Sigmoid colon (tissue), 4 donors: ENCODE measurements around the gene IFT20.

Experiments used
- EP300 ChIP-seq, 4 donors: sonication (generic); formaldehyde crosslinking; IDR thresholded peaks; one replicate each; pipeline ENCODE4 v1.6.1; 2017; ENCODE audit warnings: antibody characterized with exemption in 4 of 4
- POLR2A ChIP-seq, 2 donors: fragments of 450-650 bp; IDR thresholded peaks; one replicate each; pipeline ENCODE4 v1.6.1; 2016; ENCODE audit warnings: antibody characterized with exemption in 2 of 2, mild to moderate bottlenecking in 2 of 2, moderate library complexity in 2 of 2
- TF ChIP-seq, protein P1 (sequence below), 4 experiments: fragments of 450-650 bp in 3 of 4; fragments of 200-600 bp in 1 of 4; IDR thresholded peaks; one replicate each; pipeline ENCODE4 v1.5.1; 2016 to 2019; ENCODE audit warnings: antibody characterized with exemption in 4 of 4, mild to moderate bottlenecking in 3 of 4, moderate library complexity in 2 of 4

DNA sequence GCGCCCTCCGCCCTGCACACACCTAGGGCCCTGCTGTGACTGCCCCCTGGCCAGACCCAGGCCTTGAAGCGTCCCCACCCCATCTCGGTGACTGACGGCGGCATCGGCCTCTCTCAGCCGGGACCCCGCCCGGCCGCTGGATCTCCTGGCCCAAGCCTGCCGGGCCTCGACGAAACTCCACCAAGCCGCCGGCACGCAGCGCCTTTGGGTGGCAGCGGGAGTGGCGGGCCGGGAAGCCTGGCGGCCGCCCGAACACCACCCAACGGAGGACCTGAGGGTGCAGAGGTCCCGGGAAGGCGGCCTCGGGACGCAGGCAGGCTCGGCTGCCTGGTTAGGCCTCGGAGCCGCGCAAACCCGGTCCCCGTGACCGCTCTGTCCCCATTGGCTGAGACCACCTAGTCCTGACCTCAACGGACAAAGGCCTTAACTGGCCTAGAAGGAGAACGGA lies 28.3 kb downstream of the IFT20 start:
- TF ChIP-seq, protein P1, sequence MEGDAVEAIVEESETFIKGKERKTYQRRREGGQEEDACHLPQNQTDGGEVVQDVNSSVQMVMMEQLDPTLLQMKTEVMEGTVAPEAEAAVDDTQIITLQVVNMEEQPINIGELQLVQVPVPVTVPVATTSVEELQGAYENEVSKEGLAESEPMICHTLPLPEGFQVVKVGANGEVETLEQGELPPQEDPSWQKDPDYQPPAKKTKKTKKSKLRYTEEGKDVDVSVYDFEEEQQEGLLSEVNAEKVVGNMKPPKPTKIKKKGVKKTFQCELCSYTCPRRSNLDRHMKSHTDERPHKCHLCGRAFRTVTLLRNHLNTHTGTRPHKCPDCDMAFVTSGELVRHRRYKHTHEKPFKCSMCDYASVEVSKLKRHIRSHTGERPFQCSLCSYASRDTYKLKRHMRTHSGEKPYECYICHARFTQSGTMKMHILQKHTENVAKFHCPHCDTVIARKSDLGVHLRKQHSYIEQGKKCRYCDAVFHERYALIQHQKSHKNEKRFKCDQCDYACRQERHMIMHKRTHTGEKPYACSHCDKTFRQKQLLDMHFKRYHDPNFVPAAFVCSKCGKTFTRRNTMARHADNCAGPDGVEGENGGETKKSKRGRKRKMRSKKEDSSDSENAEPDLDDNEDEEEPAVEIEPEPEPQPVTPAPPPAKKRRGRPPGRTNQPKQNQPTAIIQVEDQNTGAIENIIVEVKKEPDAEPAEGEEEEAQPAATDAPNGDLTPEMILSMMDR (IDR thresholded peaks at IDR 0.05) = no peak
- no peak for TF ChIP-seq POLR2A (IDR thresholded peaks at IDR 0.05)
- no peak for TF ChIP-seq EP300 (IDR thresholded peaks at IDR 0.05)
